SIG-M5 (cell line): ENCODE data around the gene DZIP1L.
"Not testable (repeated sequence)": the region's sequence is repeated elsewhere in the genome, so short reads cannot be mapped to it uniquely, and the experiment has no call there.

ENCODE experiments used
- DNase-seq: peaks from one replicate; lab custom pipeline; 2025; lab: John Stamatoyannopoulos, UW

Gene DZIP1L

GRCh38 chr3:138114431-138114918 lies 933 bp downstream of the DZIP1L start:
- DNase-seq = no peak

- DNase-seq = no peak
Observed at GRCh38 chr3:138113326-138113725, 2.1 kb downstream of the DZIP1L start.

GRCh38 chr3:138112362-138112761 lies 3.0 kb downstream of the DZIP1L start:
- DNase-seq = no peak

GRCh38 chr3:138105598-138105997 lies 9.8 kb downstream of the DZIP1L start:
- no peak for DNase-seq

GRCh38 chr3:138103466-138103865 lies 11.9 kb downstream of the DZIP1L start:
- DNase-seq = no peak

- not testable (repeated sequence) for DNase-seq
Observed at GRCh38 chr3:138101351-138101940, 14.0 kb downstream of the DZIP1L start.

GRCh38 chr3:138099417-138099816 lies 16.0 kb downstream of the DZIP1L start:
- DNase-seq = no peak

- DNase-seq = no peak
Observed at GRCh38 chr3:138097192-138098172, 17.9 kb downstream of the DZIP1L start.

- no peak for DNase-seq
Observed at GRCh38 chr3:138093721-138094120, 21.7 kb downstream of the DZIP1L start.

GRCh38 chr3:138092023-138092422 lies 23.4 kb downstream of the DZIP1L start:
- DNase-seq = no peak

- DNase-seq = no peak
Observed at GRCh38 chr3:138089091-138089490, 26.3 kb downstream of the DZIP1L start.

- not testable (repeated sequence) for DNase-seq
Observed at GRCh38 chr3:138085745-138086144, 29.7 kb downstream of the DZIP1L start.

GRCh38 chr3:138084196-138084595 lies 31.2 kb downstream of the DZIP1L start:
- no peak for DNase-seq

- DNase-seq = no peak
Observed at GRCh38 chr3:138082992-138083386, 32.4 kb downstream of the DZIP1L start.

- DNase-seq = peak; percentile 29
Observed at GRCh38 chr3:138082085-138082991, 33.1 kb downstream of the DZIP1L start.

GRCh38 chr3:138081371-138082084 lies 33.9 kb downstream of the DZIP1L start:
- DNase-seq = no peak

- DNase-seq = no peak
Observed at GRCh38 chr3:138079901-138080300, 35.5 kb downstream of the DZIP1L start.

GRCh38 chr3:138078901-138079344 lies 36.5 kb downstream of the DZIP1L start:
- peak; percentile 75 for DNase-seq

- no peak for DNase-seq
Observed at GRCh38 chr3:138078096-138078495, 37.3 kb downstream of the DZIP1L start.

- no peak for DNase-seq
Observed at GRCh38 chr3:138072796-138073195, 42.6 kb downstream of the DZIP1L start.

GRCh38 chr3:138070006-138070405 lies 45.4 kb downstream of the DZIP1L start:
- DNase-seq = no peak
